ENCODE results near the gene ZNF273. TPM values are rescaled to one million over a fixed set of nuclear protein-coding genes. Genes with fewer than 3 reads are reported as not detected.

The ZNF273 gene
- total and polyA plus RNA-seq, 10 of the 15 experiments (the other 5 are each of a cell fraction or from before 2014, with no cell fraction given) = 4.8 to 12.3 (median 7.8) TPM

DNA sequence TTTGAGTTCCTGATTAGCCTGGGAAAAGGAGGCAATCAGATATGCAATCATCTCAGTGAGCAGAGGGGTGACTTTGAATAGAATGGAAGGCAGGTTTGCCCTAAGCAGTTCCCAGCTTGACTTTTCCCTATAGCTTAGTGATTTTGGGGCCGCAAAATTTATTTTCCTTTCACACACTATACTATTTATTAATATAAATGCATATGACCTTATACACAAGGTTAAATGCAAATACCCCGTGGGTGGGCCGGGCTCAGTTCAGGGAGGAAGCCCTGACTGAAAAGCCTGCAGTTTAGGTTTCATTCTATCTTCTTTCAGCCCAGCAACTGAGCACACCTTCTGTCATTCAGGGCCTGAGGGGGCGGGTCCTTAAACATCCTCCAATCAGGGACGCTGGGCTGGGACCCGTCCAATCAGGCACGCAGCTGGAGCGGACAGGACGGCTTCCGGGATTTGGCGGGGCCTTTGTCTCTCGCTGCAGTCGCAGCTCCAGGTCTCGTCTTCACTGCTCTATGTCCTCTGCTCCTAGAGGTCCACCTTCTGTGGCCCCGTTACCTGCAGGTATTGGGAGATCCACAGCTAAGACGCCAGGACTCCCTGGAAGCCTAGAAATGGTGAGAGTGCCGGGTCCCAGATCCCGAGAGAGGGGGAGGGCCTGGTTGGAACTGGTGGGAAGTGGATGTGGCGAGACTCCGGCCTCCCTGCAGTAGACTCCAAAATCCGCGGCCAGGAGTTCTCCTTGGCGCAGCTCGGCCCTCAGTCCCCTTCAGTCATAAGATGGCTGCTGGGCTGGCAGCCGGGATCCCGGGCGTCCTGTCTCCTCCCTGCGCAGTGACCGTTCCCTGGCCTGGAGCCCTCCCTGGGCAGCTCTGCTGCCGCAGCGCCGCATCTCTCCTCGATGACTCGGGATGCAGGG, at the start of gene ZNF273 (continued):
- no peak for TF ChIP-seq ASH2L (IDR thresholded peaks at IDR 0.05; ENCODE audit: borderline replicate concordance, low read depth)
- TF ChIP-seq BHLHE40 (IDR thresholded peaks at IDR 0.05; ENCODE audit: borderline replicate concordance in 1 of 2, low read depth in 2 of 2, low read length in 1 of 2) = no peak
- peak; percentile 47; the same call in 1 of the 2 replicates for TF ChIP-seq GABPA (IDR thresholded peaks at IDR 0.05; ENCODE audit: low read depth)
- no peak for TF ChIP-seq KDM1A (IDR thresholded peaks at IDR 0.05; ENCODE audit: borderline replicate concordance)
- TF ChIP-seq, protein P1, sequence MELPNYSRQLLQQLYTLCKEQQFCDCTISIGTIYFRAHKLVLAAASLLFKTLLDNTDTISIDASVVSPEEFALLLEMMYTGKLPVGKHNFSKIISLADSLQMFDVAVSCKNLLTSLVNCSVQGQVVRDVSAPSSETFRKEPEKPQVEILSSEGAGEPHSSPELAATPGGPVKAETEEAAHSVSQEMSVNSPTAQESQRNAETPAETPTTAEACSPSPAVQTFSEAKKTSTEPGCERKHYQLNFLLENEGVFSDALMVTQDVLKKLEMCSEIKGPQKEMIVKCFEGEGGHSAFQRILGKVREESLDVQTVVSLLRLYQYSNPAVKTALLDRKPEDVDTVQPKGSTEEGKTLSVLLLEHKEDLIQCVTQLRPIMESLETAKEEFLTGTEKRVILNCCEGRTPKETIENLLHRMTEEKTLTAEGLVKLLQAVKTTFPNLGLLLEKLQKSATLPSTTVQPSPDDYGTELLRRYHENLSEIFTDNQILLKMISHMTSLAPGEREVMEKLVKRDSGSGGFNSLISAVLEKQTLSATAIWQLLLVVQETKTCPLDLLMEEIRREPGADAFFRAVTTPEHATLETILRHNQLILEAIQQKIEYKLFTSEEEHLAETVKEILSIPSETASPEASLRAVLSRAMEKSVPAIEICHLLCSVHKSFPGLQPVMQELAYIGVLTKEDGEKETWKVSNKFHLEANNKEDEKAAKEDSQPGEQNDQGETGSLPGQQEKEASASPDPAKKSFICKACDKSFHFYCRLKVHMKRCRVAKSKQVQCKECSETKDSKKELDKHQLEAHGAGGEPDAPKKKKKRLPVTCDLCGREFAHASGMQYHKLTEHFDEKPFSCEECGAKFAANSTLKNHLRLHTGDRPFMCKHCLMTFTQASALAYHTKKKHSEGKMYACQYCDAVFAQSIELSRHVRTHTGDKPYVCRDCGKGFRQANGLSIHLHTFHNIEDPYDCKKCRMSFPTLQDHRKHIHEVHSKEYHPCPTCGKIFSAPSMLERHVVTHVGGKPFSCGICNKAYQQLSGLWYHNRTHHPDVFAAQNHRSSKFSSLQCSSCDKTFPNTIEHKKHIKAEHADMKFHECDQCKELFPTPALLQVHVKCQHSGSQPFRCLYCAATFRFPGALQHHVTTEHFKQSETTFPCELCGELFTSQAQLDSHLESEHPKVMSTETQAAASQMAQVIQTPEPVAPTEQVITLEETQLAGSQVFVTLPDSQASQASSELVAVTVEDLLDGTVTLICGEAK (IDR thresholded peaks at IDR 0.05; ENCODE audit: borderline replicate concordance) = peak; percentile 17; the same call in 1 of the 2 replicates
- peak; percentile 87 for TF ChIP-seq POLR2A (IDR thresholded peaks at IDR 0.05; ENCODE audit: low read depth, low read length)
- TF ChIP-seq, protein P2, sequence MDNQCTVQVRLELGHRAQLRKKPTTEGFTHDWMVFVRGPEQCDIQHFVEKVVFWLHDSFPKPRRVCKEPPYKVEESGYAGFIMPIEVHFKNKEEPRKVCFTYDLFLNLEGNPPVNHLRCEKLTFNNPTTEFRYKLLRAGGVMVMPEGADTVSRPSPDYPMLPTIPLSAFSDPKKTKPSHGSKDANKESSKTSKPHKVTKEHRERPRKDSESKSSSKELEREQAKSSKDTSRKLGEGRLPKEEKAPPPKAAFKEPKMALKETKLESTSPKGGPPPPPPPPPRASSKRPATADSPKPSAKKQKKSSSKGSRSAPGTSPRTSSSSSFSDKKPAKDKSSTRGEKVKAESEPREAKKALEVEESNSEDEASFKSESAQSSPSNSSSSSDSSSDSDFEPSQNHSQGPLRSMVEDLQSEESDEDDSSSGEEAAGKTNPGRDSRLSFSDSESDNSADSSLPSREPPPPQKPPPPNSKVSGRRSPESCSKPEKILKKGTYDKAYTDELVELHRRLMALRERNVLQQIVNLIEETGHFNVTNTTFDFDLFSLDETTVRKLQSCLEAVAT (IDR thresholded peaks at IDR 0.05) = 0 out of 2 replicates have a peak, but pooled peaks have one; percentile 36
- TF ChIP-seq JUND (IDR thresholded peaks at IDR 0.05; ENCODE audit: low read depth, low read length) = no peak
- TF ChIP-seq ZNF217 (IDR thresholded peaks at IDR 0.05) = no peak
- TF ChIP-seq RCOR1 (conservative IDR thresholded peaks at IDR 0.05; ENCODE audit: low read depth, low read length) = no peak
- TF ChIP-seq SPI1 (IDR thresholded peaks at IDR 0.05; ENCODE audit: borderline replicate concordance, insufficient read depth, low read depth, low read length) = no peak; the same call in 1 of the 2 replicates
- TF ChIP-seq NFYA (IDR thresholded peaks at IDR 0.05; ENCODE audit: borderline replicate concordance, low read depth, low read length) = no peak; the same call in 1 of the 2 replicates
- TF ChIP-seq, protein P3, sequence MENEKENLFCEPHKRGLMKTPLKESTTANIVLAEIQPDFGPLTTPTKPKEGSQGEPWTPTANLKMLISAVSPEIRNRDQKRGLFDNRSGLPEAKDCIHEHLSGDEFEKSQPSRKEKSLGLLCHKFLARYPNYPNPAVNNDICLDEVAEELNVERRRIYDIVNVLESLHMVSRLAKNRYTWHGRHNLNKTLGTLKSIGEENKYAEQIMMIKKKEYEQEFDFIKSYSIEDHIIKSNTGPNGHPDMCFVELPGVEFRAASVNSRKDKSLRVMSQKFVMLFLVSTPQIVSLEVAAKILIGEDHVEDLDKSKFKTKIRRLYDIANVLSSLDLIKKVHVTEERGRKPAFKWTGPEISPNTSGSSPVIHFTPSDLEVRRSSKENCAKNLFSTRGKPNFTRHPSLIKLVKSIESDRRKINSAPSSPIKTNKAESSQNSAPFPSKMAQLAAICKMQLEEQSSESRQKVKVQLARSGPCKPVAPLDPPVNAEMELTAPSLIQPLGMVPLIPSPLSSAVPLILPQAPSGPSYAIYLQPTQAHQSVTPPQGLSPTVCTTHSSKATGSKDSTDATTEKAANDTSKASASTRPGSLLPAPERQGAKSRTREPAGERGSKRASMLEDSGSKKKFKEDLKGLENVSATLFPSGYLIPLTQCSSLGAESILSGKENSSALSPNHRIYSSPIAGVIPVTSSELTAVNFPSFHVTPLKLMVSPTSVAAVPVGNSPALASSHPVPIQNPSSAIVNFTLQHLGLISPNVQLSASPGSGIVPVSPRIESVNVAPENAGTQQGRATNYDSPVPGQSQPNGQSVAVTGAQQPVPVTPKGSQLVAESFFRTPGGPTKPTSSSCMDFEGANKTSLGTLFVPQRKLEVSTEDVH (IDR thresholded peaks at IDR 0.05; ENCODE audit: low read depth, partially characterized antibody) = no peak
- TF ChIP-seq TAF1 (IDR thresholded peaks at IDR 0.05; ENCODE audit: borderline replicate concordance, low read depth, low read length) = peak; percentile 92
- no peak for TF ChIP-seq MEF2A (IDR thresholded peaks at IDR 0.05; ENCODE audit: insufficient read depth, low read depth, low read length)
- no peak for TF ChIP-seq HDGF (IDR thresholded peaks at IDR 0.05)
- TF ChIP-seq RB1 (IDR thresholded peaks at IDR 0.05; ENCODE audit: borderline replicate concordance) = peak; percentile 83; the same call in 1 of the 2 replicates
- peak; percentile 67 for TF ChIP-seq FOS (IDR thresholded peaks at IDR 0.05; ENCODE audit: borderline replicate concordance, extremely low read depth, insufficient read length)
